MCF 10A (cell line): ENCODE data around the gene RASL11B. TPM values are rescaled to one million over a fixed set of nuclear protein-coding genes. Genes with fewer than 3 reads are reported as not detected.
A peak's percentile ranks its signal among the peaks of the same experiment; 100 is the strongest.

Source experiments
- BruUV-seq: library from RNA; stranded (reverse); fragments of 400-500 nt; replicated peaks from 2 replicates; lab custom pipeline; 2021; lab: Mats Ljungman, UMichigan
- CTCF ChIA-PET: fragments of 300-600 bp; sonication (Branson Sonifier 250); formaldehyde crosslinking; extraction: SDS; loops from one replicate; lab custom pipeline; 2021; ENCODE audit warnings: antibody characterized with exemption, inconsistent platforms; lab: Yijun Ruan, JAX
- POLR2A ChIA-PET: fragments of 300-600, 350-650 bp; sonication (Branson Sonifier 250); formaldehyde crosslinking; extraction: SDS; loops from one replicate; lab custom pipeline; 2020; ENCODE audit warnings: antibody characterized with exemption, inconsistent platforms; lab: Yijun Ruan, JAX
- DNase-seq: peaks from one replicate; pipeline ENCODE4 v3.0.0-alpha.2; 2018; ENCODE audit not compliant: unreplicated experiment
- H3K27ac Mint-ChIP-seq: one replicate; pipeline ENCODE4 v1.8.0; 2022; ENCODE audit warnings: mild to moderate bottlenecking, low read depth, mixed read lengths; ENCODE audit not compliant: unreplicated experiment
- H3K27me3 Mint-ChIP-seq: one replicate; pipeline ENCODE4 v1.8.0; 2022; ENCODE audit warnings: mixed read lengths; ENCODE audit not compliant: insufficient read depth, unreplicated experiment
- H3K36me3 Mint-ChIP-seq: one replicate; pipeline ENCODE4 v1.8.0; 2022; ENCODE audit warnings: mild to moderate bottlenecking, moderate library complexity, mixed read lengths; ENCODE audit not compliant: insufficient read depth, unreplicated experiment
- H3K4me1 Mint-ChIP-seq: one replicate; pipeline ENCODE4 v1.8.0; 2022; ENCODE audit warnings: mixed read lengths; ENCODE audit not compliant: insufficient read depth, unreplicated experiment
- H3K4me3 Mint-ChIP-seq: one replicate; pipeline ENCODE4 v1.8.0; 2022; ENCODE audit warnings: mild to moderate bottlenecking, moderate library complexity, mixed read lengths; ENCODE audit not compliant: unreplicated experiment
- H3K9me3 Mint-ChIP-seq: one replicate; pipeline ENCODE4 v1.8.0; 2022; ENCODE audit warnings: mixed read lengths; ENCODE audit not compliant: unreplicated experiment
- intact Hi-C: fragments of 100-400 bp; cut with micrococcal nuclease; formaldehyde crosslinking; loops from 2 replicates; pipeline ENCODE4 v1.14.1; 2022
- total RNA-seq: library from RNA; stranded (reverse); gene quantifications from 2 replicates; pipeline ENCODE4 v1.2.3, GENCODE V29; 2022
- TF ChIP-seq, protein P1 (sequence below): fragments of 200-600 bp; IDR thresholded peaks from one replicate; pipeline ENCODE4 v1.8.0; 2022; ENCODE audit warnings: antibody characterized with exemption, mild to moderate bottlenecking; ENCODE audit not compliant: unreplicated experiment

The RASL11B gene
- total RNA-seq, 1 experiment from 2014 or later, result 2.6 TPM

DNA sequence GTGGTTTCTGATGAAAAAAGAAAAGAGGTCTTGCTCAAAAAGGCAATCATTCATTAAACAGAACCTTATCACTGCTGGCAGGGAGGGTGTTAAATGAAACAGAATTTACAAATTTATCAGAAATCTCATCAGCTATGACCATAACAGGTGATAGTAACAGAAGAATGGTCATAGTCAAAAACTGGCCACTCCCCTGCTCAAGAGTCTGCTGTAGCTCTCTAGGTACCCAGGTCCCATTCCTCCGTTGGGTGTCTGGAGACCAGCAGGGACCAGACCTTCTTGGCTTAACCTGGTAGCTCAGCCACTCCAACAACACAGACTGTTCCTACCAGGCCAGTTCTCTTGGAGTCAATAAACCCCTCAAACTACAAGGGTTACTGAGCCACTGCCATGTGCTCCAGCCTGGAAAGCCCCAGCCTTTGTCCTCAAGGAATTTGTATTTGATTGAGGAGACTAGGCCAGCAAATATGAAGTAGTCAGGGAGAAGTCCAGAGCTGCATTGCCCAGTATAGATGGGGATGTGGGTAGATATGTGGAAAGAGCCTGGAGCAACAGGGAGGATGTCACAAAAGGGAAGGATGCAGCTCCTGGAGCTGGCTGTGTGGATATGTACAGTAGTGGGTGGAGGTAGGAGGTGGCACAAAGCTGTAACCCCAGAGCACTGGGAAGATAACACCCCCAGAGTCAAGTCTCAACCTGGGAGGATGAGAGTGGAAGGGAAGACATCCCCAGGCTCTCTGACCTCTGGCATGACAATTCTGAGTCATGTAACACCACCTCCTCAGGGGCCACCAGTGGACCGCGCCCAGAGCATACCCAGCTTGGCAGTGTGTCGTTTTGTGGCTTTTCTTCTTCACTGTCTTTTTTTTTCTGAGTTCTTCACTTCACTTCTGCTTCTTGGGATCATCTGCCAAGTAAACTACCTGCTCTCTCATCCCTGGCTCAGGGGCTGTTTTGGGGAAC, 21.9 kb downstream of the RASL11B start:
- no peak for DNase-seq
- intact Hi-C loops, result no loop called here
- peaks cover 10% of the 10 kb centered on the region for H3K4me1 Mint-ChIP-seq
- peaks cover 8% of the 10 kb centered on the region for H3K36me3 Mint-ChIP-seq
- peaks cover 7% of the 10 kb centered on the region for H3K9me3 Mint-ChIP-seq
- BruUV-seq, result no TSS peak
- H3K27me3 Mint-ChIP-seq, result no peaks in the 10 kb centered on the region
- POLR2A ChIA-PET, result interaction anchor here (1.2 kb wide), 1 partner anchor 49 kb away, joined by 3 read pairs; no protein-coding TSS in a partner anchor
- H3K4me3 Mint-ChIP-seq, result no peak overlapping the region
- CTCF ChIA-PET, result interaction anchor here (0.5 to 1.9 kb wide), 5 partner anchors 28 to 649 kb away, joined by 3 to 8 read pairs (median 3); no protein-coding TSS in a partner anchor
- peak overlapping the region; percentile 86 for H3K27ac Mint-ChIP-seq
- TF ChIP-seq, protein P1, sequence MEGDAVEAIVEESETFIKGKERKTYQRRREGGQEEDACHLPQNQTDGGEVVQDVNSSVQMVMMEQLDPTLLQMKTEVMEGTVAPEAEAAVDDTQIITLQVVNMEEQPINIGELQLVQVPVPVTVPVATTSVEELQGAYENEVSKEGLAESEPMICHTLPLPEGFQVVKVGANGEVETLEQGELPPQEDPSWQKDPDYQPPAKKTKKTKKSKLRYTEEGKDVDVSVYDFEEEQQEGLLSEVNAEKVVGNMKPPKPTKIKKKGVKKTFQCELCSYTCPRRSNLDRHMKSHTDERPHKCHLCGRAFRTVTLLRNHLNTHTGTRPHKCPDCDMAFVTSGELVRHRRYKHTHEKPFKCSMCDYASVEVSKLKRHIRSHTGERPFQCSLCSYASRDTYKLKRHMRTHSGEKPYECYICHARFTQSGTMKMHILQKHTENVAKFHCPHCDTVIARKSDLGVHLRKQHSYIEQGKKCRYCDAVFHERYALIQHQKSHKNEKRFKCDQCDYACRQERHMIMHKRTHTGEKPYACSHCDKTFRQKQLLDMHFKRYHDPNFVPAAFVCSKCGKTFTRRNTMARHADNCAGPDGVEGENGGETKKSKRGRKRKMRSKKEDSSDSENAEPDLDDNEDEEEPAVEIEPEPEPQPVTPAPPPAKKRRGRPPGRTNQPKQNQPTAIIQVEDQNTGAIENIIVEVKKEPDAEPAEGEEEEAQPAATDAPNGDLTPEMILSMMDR, result no peak

GRCh38 chr4:52884994-52885393, 22.9 kb downstream of the RASL11B start:
- no peak for DNase-seq
- H3K27ac Mint-ChIP-seq, result no peak overlapping the region
- TF ChIP-seq, protein P1, result no peak
- H3K9me3 Mint-ChIP-seq, result peaks cover 9% of the 10 kb centered on the region
- H3K27me3 Mint-ChIP-seq, result no peaks in the 10 kb centered on the region
- POLR2A ChIA-PET, result no interaction called here
- peaks cover 10% of the 10 kb centered on the region for H3K4me1 Mint-ChIP-seq
- H3K4me3 Mint-ChIP-seq, result no peak overlapping the region
- H3K36me3 Mint-ChIP-seq, result peaks cover 6% of the 10 kb centered on the region
- intact Hi-C loops, result no loop called here
- CTCF ChIA-PET, result interaction anchor here (0.5 to 1.9 kb wide), 2 partner anchors 27 to 98 kb away, joined by 3 to 8 read pairs; no protein-coding TSS in a partner anchor
- no TSS peak for BruUV-seq

GRCh38 chr4:52889354-52889753, 27.2 kb downstream of the RASL11B start:
- CTCF ChIA-PET, result no interaction called here
- no TSS peak for BruUV-seq
- Mint-ChIP-seq H3K4me1 (peaks cover 3% of the 10 kb centered on the region), H3K4me3 (no peak overlapping the region), H3K36me3 (peaks cover 6% of the 10 kb centered on the region), H3K27me3 (no peaks in the 10 kb centered on the region), H3K27ac (no peak overlapping the region), H3K9me3 (peaks cover 9% of the 10 kb centered on the region)
- intact Hi-C loops, result no loop called here
- TF ChIP-seq, protein P1, result no peak
- POLR2A ChIA-PET, result no interaction called here
- DNase-seq, result no peak

- intact Hi-C loops, result no loop called here
- TF ChIP-seq, protein P1, result no peak
- BruUV-seq, result no TSS peak
- ChIA-PET POLR2A (no interaction called here), CTCF (no interaction called here)
- Mint-ChIP-seq H3K36me3 (peaks cover 6% of the 10 kb centered on the region), H3K27me3 (no peaks in the 10 kb centered on the region), H3K4me3 (no peak overlapping the region), H3K27ac (no peak overlapping the region), H3K4me1 (no peaks in the 10 kb centered on the region), H3K9me3 (peaks cover 9% of the 10 kb centered on the region)
- no peak for DNase-seq
Measured at GRCh38 chr4:52889778-52890520, 27.8 kb downstream of the RASL11B start.
